Panc1 (cell line): Measurements from ENCODE around the gene PJA2.

Experiments used
- TF ChIP-seq, protein P1 (sequence below), 2 experiments: IDR thresholded peaks; 2 replicates each; pipeline ENCODE4 v1.6.1; 2011 to 2012; ENCODE audit warnings: low read depth in 2 of 2, control low read depth in 1 of 2, low read length in 1 of 2, mild to moderate bottlenecking in 1 of 2, moderate library complexity in 1 of 2; ENCODE audit not compliant: insufficient read depth in 1 of 2
- TF ChIP-seq, protein P2 (sequence below): fragments of 450-650 bp; IDR thresholded peaks from 2 replicates; pipeline ENCODE4 v1.5.1; 2017; ENCODE audit warnings: mild to moderate bottlenecking

DNA sequence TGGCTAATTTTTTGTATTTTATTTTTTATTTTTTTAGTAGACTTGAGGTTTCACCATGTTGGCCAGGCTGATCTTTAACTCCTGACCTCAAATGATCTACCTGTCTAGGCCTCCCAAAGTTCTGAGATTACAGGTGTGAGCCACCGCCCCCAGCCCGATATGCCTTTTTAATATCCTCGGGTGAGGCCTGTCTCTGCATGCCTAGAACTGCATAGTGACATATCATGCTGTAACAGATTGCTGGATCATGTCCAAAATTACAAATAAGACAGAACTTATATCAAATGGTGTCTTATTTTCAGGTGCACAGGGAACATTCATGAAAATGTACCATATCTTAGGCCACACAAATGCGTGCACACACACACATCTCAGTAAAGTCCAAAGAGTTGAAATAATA is 39.1 kb upstream of the PJA2 start:
- TF ChIP-seq, protein P1, sequence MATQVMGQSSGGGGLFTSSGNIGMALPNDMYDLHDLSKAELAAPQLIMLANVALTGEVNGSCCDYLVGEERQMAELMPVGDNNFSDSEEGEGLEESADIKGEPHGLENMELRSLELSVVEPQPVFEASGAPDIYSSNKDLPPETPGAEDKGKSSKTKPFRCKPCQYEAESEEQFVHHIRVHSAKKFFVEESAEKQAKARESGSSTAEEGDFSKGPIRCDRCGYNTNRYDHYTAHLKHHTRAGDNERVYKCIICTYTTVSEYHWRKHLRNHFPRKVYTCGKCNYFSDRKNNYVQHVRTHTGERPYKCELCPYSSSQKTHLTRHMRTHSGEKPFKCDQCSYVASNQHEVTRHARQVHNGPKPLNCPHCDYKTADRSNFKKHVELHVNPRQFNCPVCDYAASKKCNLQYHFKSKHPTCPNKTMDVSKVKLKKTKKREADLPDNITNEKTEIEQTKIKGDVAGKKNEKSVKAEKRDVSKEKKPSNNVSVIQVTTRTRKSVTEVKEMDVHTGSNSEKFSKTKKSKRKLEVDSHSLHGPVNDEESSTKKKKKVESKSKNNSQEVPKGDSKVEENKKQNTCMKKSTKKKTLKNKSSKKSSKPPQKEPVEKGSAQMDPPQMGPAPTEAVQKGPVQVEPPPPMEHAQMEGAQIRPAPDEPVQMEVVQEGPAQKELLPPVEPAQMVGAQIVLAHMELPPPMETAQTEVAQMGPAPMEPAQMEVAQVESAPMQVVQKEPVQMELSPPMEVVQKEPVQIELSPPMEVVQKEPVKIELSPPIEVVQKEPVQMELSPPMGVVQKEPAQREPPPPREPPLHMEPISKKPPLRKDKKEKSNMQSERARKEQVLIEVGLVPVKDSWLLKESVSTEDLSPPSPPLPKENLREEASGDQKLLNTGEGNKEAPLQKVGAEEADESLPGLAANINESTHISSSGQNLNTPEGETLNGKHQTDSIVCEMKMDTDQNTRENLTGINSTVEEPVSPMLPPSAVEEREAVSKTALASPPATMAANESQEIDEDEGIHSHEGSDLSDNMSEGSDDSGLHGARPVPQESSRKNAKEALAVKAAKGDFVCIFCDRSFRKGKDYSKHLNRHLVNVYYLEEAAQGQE (IDR thresholded peaks at IDR 0.05; ENCODE audit: insufficient read depth in 1 of 2, low read depth in 2 of 2, low read length in 1 of 2): no peak
- TF ChIP-seq, protein P2, sequence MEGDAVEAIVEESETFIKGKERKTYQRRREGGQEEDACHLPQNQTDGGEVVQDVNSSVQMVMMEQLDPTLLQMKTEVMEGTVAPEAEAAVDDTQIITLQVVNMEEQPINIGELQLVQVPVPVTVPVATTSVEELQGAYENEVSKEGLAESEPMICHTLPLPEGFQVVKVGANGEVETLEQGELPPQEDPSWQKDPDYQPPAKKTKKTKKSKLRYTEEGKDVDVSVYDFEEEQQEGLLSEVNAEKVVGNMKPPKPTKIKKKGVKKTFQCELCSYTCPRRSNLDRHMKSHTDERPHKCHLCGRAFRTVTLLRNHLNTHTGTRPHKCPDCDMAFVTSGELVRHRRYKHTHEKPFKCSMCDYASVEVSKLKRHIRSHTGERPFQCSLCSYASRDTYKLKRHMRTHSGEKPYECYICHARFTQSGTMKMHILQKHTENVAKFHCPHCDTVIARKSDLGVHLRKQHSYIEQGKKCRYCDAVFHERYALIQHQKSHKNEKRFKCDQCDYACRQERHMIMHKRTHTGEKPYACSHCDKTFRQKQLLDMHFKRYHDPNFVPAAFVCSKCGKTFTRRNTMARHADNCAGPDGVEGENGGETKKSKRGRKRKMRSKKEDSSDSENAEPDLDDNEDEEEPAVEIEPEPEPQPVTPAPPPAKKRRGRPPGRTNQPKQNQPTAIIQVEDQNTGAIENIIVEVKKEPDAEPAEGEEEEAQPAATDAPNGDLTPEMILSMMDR: no peak
